SK-N-SH (cell line): Measurements from ENCODE around the gene MRGPRE. TPM values are rescaled to one million over a fixed set of nuclear protein-coding genes. Genes with fewer than 3 reads are reported as not detected.

Source experiments
- CTCF ChIA-PET: fragments of 300-600, 350-600 bp; formaldehyde crosslinking; extraction: SDS; loops from one replicate; lab custom pipeline; 2021; lab: Yijun Ruan, JAX
- POLR2A ChIA-PET: fragments of 350-600 bp; sonication (Branson Sonifier 250); formaldehyde crosslinking; extraction: SDS; loops from one replicate; lab custom pipeline; 2020; ENCODE audit warnings: antibody characterized with exemption, inconsistent platforms; lab: Yijun Ruan, JAX
- DNase-seq: peaks from one replicate; pipeline ENCODE4 v3.0.0; 2012
- H2AFZ ChIP-seq: fragments of 200-600 bp; sonication (generic); 2 replicates; pipeline ENCODE4 v1.8.1; 2016; ENCODE audit warnings: antibody characterized with exemption, mild to moderate bottlenecking, low read depth
- H3F3A ChIP-seq: fragments of 200-600 bp; sonication (generic); replicated peaks from 2 replicates; pipeline ENCODE3; 2016; ENCODE audit warnings: antibody characterized with exemption, mild to moderate bottlenecking; ENCODE audit not compliant: insufficient read depth
- H3K27ac ChIP-seq, 2 experiments: fragments of 200-500 bp in 1 of 2; fragments of 200-600 bp in 1 of 2; sonication (Bioruptor generic) in 1 of 2; sonication (generic), shearing (Covaris generic) in 1 of 2; 2 replicates each; pipeline versions ENCODE4 v1.5.1 to v1.6.1; 2014 to 2016; ENCODE audit warnings: low read depth in 2 of 2, inconsistent platforms in 1 of 2, low read length in 1 of 2, mild to moderate bottlenecking in 1 of 2, mixed read lengths in 1 of 2
- H3K27me3 ChIP-seq: fragments of 200-600 bp; sonication (generic), shearing (Covaris generic); 2 replicates; pipeline ENCODE4 v1.6.1; 2016; ENCODE audit warnings: mixed run types; ENCODE audit not compliant: insufficient read depth
- H3K36me3 ChIP-seq, 2 experiments: fragments of 200-500 bp in 1 of 2; fragments of 200-600 bp in 1 of 2; sonication (Bioruptor generic) in 1 of 2; sonication (generic) in 1 of 2; replicated peaks in 1 of 2; 2 replicates each; pipeline versions ENCODE3 to v1.5.1; 2014 to 2016; ENCODE audit warnings: low read length in 1 of 2, mild to moderate bottlenecking in 1 of 2; ENCODE audit not compliant: insufficient read depth in 2 of 2, control insufficient read depth in 1 of 2
- H3K4me1 ChIP-seq, 2 experiments: fragments of 200-500 bp in 1 of 2; fragments of 200-600 bp in 1 of 2; sonication (Bioruptor generic) in 1 of 2; sonication (generic), shearing (Covaris generic) in 1 of 2; 2 replicates each; pipeline versions ENCODE4 v1.5.1 to v1.6.1; 2014 to 2016; ENCODE audit warnings: low read depth in 1 of 2, low read length in 1 of 2, mixed run types in 1 of 2; ENCODE audit not compliant: insufficient read depth in 2 of 2, control insufficient read depth in 1 of 2
- H3K4me2 ChIP-seq: fragments of 200-600 bp; sonication (generic), shearing (Covaris generic); 2 replicates; pipeline ENCODE4 v1.6.1; 2017; ENCODE audit warnings: mixed run types
- H3K4me3 ChIP-seq, 2 experiments: fragments of 200-500 bp in 1 of 2; fragments of 200-600 bp in 1 of 2; sonication (Bioruptor generic) in 1 of 2; sonication (generic), shearing (Covaris generic) in 1 of 2; 2 replicates each; pipeline versions ENCODE4 v1.5.1 to v1.8.1; 2014 to 2016; ENCODE audit warnings: low read depth in 2 of 2, inconsistent platforms in 1 of 2, low read length in 1 of 2, mild to moderate bottlenecking in 1 of 2, mixed read lengths in 1 of 2, moderate library complexity in 1 of 2
- H3K79me2 ChIP-seq: fragments of 200-600 bp; sonication (generic); 2 replicates; pipeline ENCODE4 v1.8.1; 2017; ENCODE audit warnings: mild to moderate bottlenecking; ENCODE audit not compliant: insufficient read depth
- H3K9ac ChIP-seq: fragments of 200-600 bp; sonication (generic); 2 replicates; pipeline ENCODE4 v1.6.1; 2017; ENCODE audit warnings: mixed run types
- H3K9me2 ChIP-seq: fragments of 200-600 bp; sonication (generic); 2 replicates; pipeline ENCODE4 v1.6.1; 2017; ENCODE audit warnings: mixed run types
- H3K9me3 ChIP-seq: fragments of 200-600 bp; sonication (generic); 2 replicates; pipeline ENCODE4 v1.6.1; 2017; ENCODE audit warnings: mixed run types, mild to moderate bottlenecking, moderate library complexity
- H4K20me1 ChIP-seq: fragments of 200-600 bp; sonication (generic); 2 replicates; pipeline ENCODE4 v1.6.1; 2017; ENCODE audit warnings: mild to moderate bottlenecking, mixed run types; ENCODE audit not compliant: insufficient read depth
- CHD2 ChIP-seq: fragments of 150-350 bp; IDR thresholded peaks from 2 replicates; pipeline ENCODE4 v1.6.1; 2018; ENCODE audit warnings: low read length; ENCODE audit not compliant: partially characterized antibody
- ELF1 ChIP-seq: IDR thresholded peaks from 2 replicates; pipeline ENCODE4 v1.4.0; 2012
- EP300 ChIP-seq, 2 experiments: IDR thresholded peaks; 2 replicates each; pipeline versions ENCODE4 v1.4.0 to v1.6.1; 2012; ENCODE audit warnings: borderline replicate concordance in 1 of 2, low read depth in 1 of 2, low read length in 1 of 2
- FOSL2 ChIP-seq: IDR thresholded peaks from 2 replicates; pipeline ENCODE4 v1.4.0; 2012; ENCODE audit warnings: low read depth, mild to moderate bottlenecking, moderate library complexity, borderline replicate concordance
- GABPA ChIP-seq: IDR thresholded peaks from 2 replicates; pipeline ENCODE4 v1.4.0; 2012; ENCODE audit warnings: low read depth, mild to moderate bottlenecking
- JUND ChIP-seq: IDR thresholded peaks from 2 replicates; pipeline ENCODE4 v1.4.0; 2012
- MEF2A ChIP-seq: IDR thresholded peaks from 2 replicates; pipeline ENCODE4 v1.4.0; 2012; ENCODE audit warnings: low read depth, borderline replicate concordance
- MXI1 ChIP-seq: IDR thresholded peaks from 2 replicates; pipeline ENCODE4 v1.6.1; 2012; ENCODE audit warnings: mild to moderate bottlenecking, low read depth, low read length, improper control_type of control experiment
- NRF1 ChIP-seq: IDR thresholded peaks from 2 replicates; pipeline ENCODE4 v1.6.1; 2012; ENCODE audit warnings: low read depth, mild to moderate bottlenecking, low read length
- POLR2AphosphoS5 ChIP-seq: IDR thresholded peaks from 2 replicates; pipeline ENCODE4 v1.6.1; 2012; ENCODE audit warnings: low read depth, low read length
- RAD21 ChIP-seq: IDR thresholded peaks from 2 replicates; pipeline ENCODE4 v1.6.1; 2012; ENCODE audit warnings: mild to moderate bottlenecking, low read length
- RCOR1 ChIP-seq: fragments of 150-350 bp; IDR thresholded peaks from 2 replicates; pipeline ENCODE4 v1.6.1; 2017; ENCODE audit warnings: antibody characterized with exemption, low read length
- SMC3 ChIP-seq: IDR thresholded peaks from 2 replicates; pipeline ENCODE4 v1.6.1; 2012; ENCODE audit warnings: low read depth, low read length, improper control_type of control experiment
- TEAD4 ChIP-seq: IDR thresholded peaks from 2 replicates; pipeline ENCODE4 v1.4.0; 2012; ENCODE audit warnings: mild to moderate bottlenecking, borderline replicate concordance; ENCODE audit not compliant: insufficient read depth
- WGBS: methylation state at CpG from one replicate; pipeline ENCODE4 v1.1.6; 2017; ENCODE audit warnings: low lambda C conversion rate; 5-methylcytosine and 5-hydroxymethylcytosine counted together
- polyA plus RNA-seq, 3 experiments: library from polyadenylated mRNA; depleted of rRNA; stranded (reverse); fragments of >200 nt; gene quantifications; 2 replicates each; pipeline ENCODE4 v1.2.3, GENCODE V29; 2012
- TF ChIP-seq, protein P1 (sequence below): IDR thresholded peaks from 2 replicates; pipeline ENCODE4 v1.4.0; 2012; ENCODE audit warnings: low read depth, borderline replicate concordance
- TF ChIP-seq, protein P2 (sequence below): IDR thresholded peaks from 2 replicates; pipeline ENCODE4 v1.4.0; 2012; ENCODE audit warnings: low read depth, borderline replicate concordance
- TF ChIP-seq, protein P3 (sequence below): IDR thresholded peaks from 2 replicates; pipeline ENCODE4 v1.6.1; 2012; ENCODE audit warnings: mild to moderate bottlenecking, low read depth, low read length, moderate library complexity

Gene MRGPRE
- polyA plus RNA-seq, 1 of the 3 experiments (the other 2 are of a cell fraction), result not detected

DNA sequence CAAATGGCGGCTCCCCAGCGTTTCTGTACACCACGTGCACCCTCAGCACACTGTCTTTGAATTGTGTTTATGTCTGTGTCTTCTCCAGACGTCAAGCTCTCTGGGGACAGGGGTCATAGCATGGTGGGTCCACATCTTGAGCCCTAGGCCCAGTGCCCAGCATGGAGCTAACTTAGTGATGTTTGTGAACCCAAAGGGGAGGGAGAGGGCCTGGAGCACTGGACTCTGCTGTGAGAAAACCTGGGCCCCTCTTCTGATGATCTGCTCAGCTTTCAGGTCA is 17.9 kb downstream of the MRGPRE start:
- no peaks in the 10 kb centered on the region for H3K9me2 ChIP-seq
- no peaks in the 10 kb centered on the region for H4K20me1 ChIP-seq
- no peaks in the 10 kb centered on the region for H3F3A ChIP-seq
- no peaks in the 10 kb centered on the region; a peak in 1 of 4 replicates for H3K4me1 ChIP-seq
- DNase-seq, result no peak
- H2AFZ ChIP-seq, result no peak overlapping the region
- CTCF ChIA-PET, result interaction anchor here (0.9 to 6.0 kb wide), 5 partner anchors 19 to 177 kb away, joined by 3 to 48 read pairs (median 16); no protein-coding TSS in a partner anchor
- TF ChIP-seq RCOR1 (no peak), MEF2A (no peak), FOSL2 (no peak), JUND (no peak), SMC3 (no peak), CHD2 (no peak), POLR2AphosphoS5 (no peak), MXI1 (no peak), NRF1 (no peak), RAD21 (no peak), ELF1 (no peak), TEAD4 (no peak), EP300 (IDR thresholded peaks at IDR 0.05; ENCODE audit: borderline replicate concordance in 1 of 2, low read depth in 1 of 2, low read length in 1 of 2) (no peak), GABPA (no peak)
- TF ChIP-seq, protein P1, sequence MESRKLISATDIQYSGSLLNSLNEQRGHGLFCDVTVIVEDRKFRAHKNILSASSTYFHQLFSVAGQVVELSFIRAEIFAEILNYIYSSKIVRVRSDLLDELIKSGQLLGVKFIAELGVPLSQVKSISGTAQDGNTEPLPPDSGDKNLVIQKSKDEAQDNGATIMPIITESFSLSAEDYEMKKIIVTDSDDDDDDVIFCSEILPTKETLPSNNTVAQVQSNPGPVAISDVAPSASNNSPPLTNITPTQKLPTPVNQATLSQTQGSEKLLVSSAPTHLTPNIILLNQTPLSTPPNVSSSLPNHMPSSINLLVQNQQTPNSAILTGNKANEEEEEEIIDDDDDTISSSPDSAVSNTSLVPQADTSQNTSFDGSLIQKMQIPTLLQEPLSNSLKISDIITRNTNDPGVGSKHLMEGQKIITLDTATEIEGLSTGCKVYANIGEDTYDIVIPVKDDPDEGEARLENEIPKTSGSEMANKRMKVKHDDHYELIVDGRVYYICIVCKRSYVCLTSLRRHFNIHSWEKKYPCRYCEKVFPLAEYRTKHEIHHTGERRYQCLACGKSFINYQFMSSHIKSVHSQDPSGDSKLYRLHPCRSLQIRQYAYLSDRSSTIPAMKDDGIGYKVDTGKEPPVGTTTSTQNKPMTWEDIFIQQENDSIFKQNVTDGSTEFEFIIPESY, result no peak
- TF ChIP-seq, protein P2, sequence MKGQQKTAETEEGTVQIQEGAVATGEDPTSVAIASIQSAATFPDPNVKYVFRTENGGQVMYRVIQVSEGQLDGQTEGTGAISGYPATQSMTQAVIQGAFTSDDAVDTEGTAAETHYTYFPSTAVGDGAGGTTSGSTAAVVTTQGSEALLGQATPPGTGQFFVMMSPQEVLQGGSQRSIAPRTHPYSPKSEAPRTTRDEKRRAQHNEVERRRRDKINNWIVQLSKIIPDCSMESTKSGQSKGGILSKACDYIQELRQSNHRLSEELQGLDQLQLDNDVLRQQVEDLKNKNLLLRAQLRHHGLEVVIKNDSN, result no peak
- TF ChIP-seq, protein P3, sequence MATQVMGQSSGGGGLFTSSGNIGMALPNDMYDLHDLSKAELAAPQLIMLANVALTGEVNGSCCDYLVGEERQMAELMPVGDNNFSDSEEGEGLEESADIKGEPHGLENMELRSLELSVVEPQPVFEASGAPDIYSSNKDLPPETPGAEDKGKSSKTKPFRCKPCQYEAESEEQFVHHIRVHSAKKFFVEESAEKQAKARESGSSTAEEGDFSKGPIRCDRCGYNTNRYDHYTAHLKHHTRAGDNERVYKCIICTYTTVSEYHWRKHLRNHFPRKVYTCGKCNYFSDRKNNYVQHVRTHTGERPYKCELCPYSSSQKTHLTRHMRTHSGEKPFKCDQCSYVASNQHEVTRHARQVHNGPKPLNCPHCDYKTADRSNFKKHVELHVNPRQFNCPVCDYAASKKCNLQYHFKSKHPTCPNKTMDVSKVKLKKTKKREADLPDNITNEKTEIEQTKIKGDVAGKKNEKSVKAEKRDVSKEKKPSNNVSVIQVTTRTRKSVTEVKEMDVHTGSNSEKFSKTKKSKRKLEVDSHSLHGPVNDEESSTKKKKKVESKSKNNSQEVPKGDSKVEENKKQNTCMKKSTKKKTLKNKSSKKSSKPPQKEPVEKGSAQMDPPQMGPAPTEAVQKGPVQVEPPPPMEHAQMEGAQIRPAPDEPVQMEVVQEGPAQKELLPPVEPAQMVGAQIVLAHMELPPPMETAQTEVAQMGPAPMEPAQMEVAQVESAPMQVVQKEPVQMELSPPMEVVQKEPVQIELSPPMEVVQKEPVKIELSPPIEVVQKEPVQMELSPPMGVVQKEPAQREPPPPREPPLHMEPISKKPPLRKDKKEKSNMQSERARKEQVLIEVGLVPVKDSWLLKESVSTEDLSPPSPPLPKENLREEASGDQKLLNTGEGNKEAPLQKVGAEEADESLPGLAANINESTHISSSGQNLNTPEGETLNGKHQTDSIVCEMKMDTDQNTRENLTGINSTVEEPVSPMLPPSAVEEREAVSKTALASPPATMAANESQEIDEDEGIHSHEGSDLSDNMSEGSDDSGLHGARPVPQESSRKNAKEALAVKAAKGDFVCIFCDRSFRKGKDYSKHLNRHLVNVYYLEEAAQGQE, result no peak
- no peak overlapping the region for H3K4me2 ChIP-seq
- POLR2A ChIA-PET, result no interaction called here
- H3K4me3 ChIP-seq, result no peak overlapping the region
- 52% methylated on average over 4 of the region's 4 CpGs for WGBS
- H3K27me3 ChIP-seq, result no peaks in the 10 kb centered on the region
- no peak overlapping the region for H3K9ac ChIP-seq
- peaks cover 5% of the 10 kb centered on the region; the same call in 1 of the 2 replicates for H3K9me3 ChIP-seq
- H3K27ac ChIP-seq, result no peak overlapping the region
- no peaks in the 10 kb centered on the region for H3K79me2 ChIP-seq
- H3K36me3 ChIP-seq, result no peaks in the 10 kb centered on the region
